Measurements from ENCODE around the gene LBP. TPM values are rescaled to one million over a fixed set of nuclear protein-coding genes. Genes with fewer than 3 reads are reported as not detected.

LBP gene
- total and polyA plus RNA-seq, 2 donors (not counting 1 experiment from before 2014, with no cell fraction given), result not detected

GRCh38 chr20:38325167-38325566 lies 21.1 kb upstream of the LBP start:
- intact Hi-C loops (cut with micrococcal nuclease), result no loop called here
- peaks cover 10% of the 10 kb centered on the region for H3K9me3 Mint-ChIP-seq (ENCODE audit: insufficient read depth)
- DNase-seq (no peak), ATAC-seq (ENCODE audit: low read depth) (no peak)
- no peak overlapping the region for H3K4me3 Mint-ChIP-seq
- ChIA-PET CTCF (interaction anchor here (1.1 kb wide), 1 partner anchor 31 kb away, joined by 4 read pairs; no protein-coding TSS in a partner anchor), POLR2A (no interaction called here)
- no peak overlapping the region for H3K4me2 ChIP-seq (replicated peaks; ENCODE audit: low read depth, low read length, poor library complexity, severe bottlenecking)
- peaks cover 0 to 6% (median 2%) of the 10 kb centered on the region in 3 donors for H3K9me3 ChIP-seq (ENCODE audit: control extremely low read depth in 1 of 3, control insufficient read depth in 2 of 3, insufficient read depth in 1 of 3, low read length in 2 of 3)
- H3K27ac Mint-ChIP-seq, result no peak overlapping the region
- no peaks in the 10 kb centered on the region for H3K36me3 ChIP-seq (replicated peaks in 1 of 2; ENCODE audit: control extremely low read depth in 1 of 2, control insufficient read depth in 1 of 2, extremely low read depth in 1 of 2, insufficient read depth in 2 of 2, low read length in 1 of 2)
- H3K79me2 ChIP-seq (ENCODE audit: control insufficient read depth, insufficient read depth, low read length), result no peaks in the 10 kb centered on the region
- H3K9ac ChIP-seq (ENCODE audit: low read length), result no peak overlapping the region
- no peak for TF ChIP-seq EZH2 (IDR thresholded peaks at IDR 0.05; ENCODE audit: borderline replicate concordance, insufficient read depth, low read depth, low read length, poor library complexity, severe bottlenecking)
- TF ChIP-seq CTCF (IDR thresholded peaks at IDR 0.05), result no peak
- H3K4me3 ChIP-seq (ENCODE audit: control extremely low read depth in 1 of 5, extremely low read depth in 1 of 5, insufficient read depth in 1 of 5, low read depth in 2 of 5, low read length in 4 of 5), result no peak overlapping the region
- 100% methylated on average over 1 of the region's 3 CpGs for WGBS (ENCODE audit: insufficient coverage)
- no peaks in the 10 kb centered on the region for H3K4me1 ChIP-seq (ENCODE audit: control insufficient read depth in 2 of 2, insufficient read depth in 2 of 2, low read length in 2 of 2)
- peaks cover 0 to 9% (median 0%) of the 10 kb centered on the region in 4 experiments for H3K27me3 ChIP-seq (replicated peaks in 1 of 4; ENCODE audit: control extremely low read depth in 1 of 4, control insufficient read depth in 3 of 4, insufficient read depth in 4 of 4, low read length in 3 of 4)
- peaks cover 24% of the 10 kb centered on the region for H3K27me3 Mint-ChIP-seq
- H3K4me1 Mint-ChIP-seq, result no peaks in the 10 kb centered on the region
- H4K20me1 ChIP-seq (ENCODE audit: control insufficient read depth, insufficient read depth, low read length, poor library complexity, severe bottlenecking), result no peaks in the 10 kb centered on the region
- H2AFZ ChIP-seq (ENCODE audit: insufficient read depth, low read depth, low read length, poor library complexity, severe bottlenecking), result no peak overlapping the region
- H3K27ac ChIP-seq (ENCODE audit: low read length in 2 of 2), result no peak overlapping the region

- Histone ChIP-seq H3K4me3 (ENCODE audit: control extremely low read depth in 1 of 5, extremely low read depth in 1 of 5, insufficient read depth in 1 of 5, low read depth in 2 of 5, low read length in 4 of 5) (no peak overlapping the region), H3K9me3 (ENCODE audit: control extremely low read depth in 1 of 3, control insufficient read depth in 2 of 3, insufficient read depth in 1 of 3, low read length in 2 of 3) (peaks cover 0 to 7% (median 2%) of the 10 kb centered on the region in 3 donors), H3K4me2 (replicated peaks; ENCODE audit: low read depth, low read length, poor library complexity, severe bottlenecking) (no peak overlapping the region), H2AFZ (ENCODE audit: insufficient read depth, low read depth, low read length, poor library complexity, severe bottlenecking) (no peak overlapping the region), H3K4me1 (ENCODE audit: control insufficient read depth in 2 of 2, insufficient read depth in 2 of 2, low read length in 2 of 2) (no peaks in the 10 kb centered on the region), H3K79me2 (ENCODE audit: control insufficient read depth, insufficient read depth, low read length) (no peaks in the 10 kb centered on the region), H3K27me3 (replicated peaks in 1 of 4; ENCODE audit: control extremely low read depth in 1 of 4, control insufficient read depth in 3 of 4, insufficient read depth in 4 of 4, low read length in 3 of 4) (peaks cover 0 to 11% (median 0%) of the 10 kb centered on the region in 4 experiments), H3K36me3 (replicated peaks in 1 of 2; ENCODE audit: control extremely low read depth in 1 of 2, control insufficient read depth in 1 of 2, extremely low read depth in 1 of 2, insufficient read depth in 2 of 2, low read length in 1 of 2) (no peaks in the 10 kb centered on the region), H3K9ac (ENCODE audit: low read length) (no peak overlapping the region), H4K20me1 (ENCODE audit: control insufficient read depth, insufficient read depth, low read length, poor library complexity, severe bottlenecking) (no peaks in the 10 kb centered on the region), H3K27ac (ENCODE audit: low read length in 2 of 2) (no peak overlapping the region)
- ChIA-PET CTCF (interaction anchor here (1.1 kb wide), 1 partner anchor 31 kb away, joined by 4 read pairs; no protein-coding TSS in a partner anchor), POLR2A (no interaction called here)
- H3K4me1 Mint-ChIP-seq, result no peaks in the 10 kb centered on the region
- peaks cover 10% of the 10 kb centered on the region for H3K9me3 Mint-ChIP-seq (ENCODE audit: insufficient read depth)
- H3K27me3 Mint-ChIP-seq, result peaks cover 21% of the 10 kb centered on the region
- H3K4me3 Mint-ChIP-seq, result no peak overlapping the region
- intact Hi-C loops (cut with micrococcal nuclease), result no loop called here
- no peak for ATAC-seq (ENCODE audit: low read depth)
- no peak for TF ChIP-seq EZH2 (IDR thresholded peaks at IDR 0.05; ENCODE audit: borderline replicate concordance, insufficient read depth, low read depth, low read length, poor library complexity, severe bottlenecking)
- TF ChIP-seq CTCF (IDR thresholded peaks at IDR 0.05), result no peak
- DNase-seq, result no peak
- no peak overlapping the region for H3K27ac Mint-ChIP-seq
- WGBS (ENCODE audit: insufficient coverage), result 93% methylated on average over 3 of the region's 3 CpGs
Measured at GRCh38 chr20:38325905-38326304, 20.4 kb upstream of the LBP start.

All from B cell (primary cell).